Skin epidermis (tissue), 12 donors: ENCODE measurements around the gene MOGAT3.

Experiments used
- H3K27ac ChIP-seq, 21 experiments: fragments of 200-600 bp; sonication (generic) in 11 of 21; one replicate each; pipeline ENCODE4 v1.5.0; 2020; ENCODE audit warnings: mild to moderate bottlenecking in 3 of 21, inconsistent platforms in 2 of 21, moderate library complexity in 2 of 21
- H3K4me3 ChIP-seq, 7 experiments: fragments of 200-600 bp; sonication (generic) in 2 of 7; one replicate each; pipeline ENCODE4 v1.5.0; 2020; ENCODE audit warnings: inconsistent platforms in 2 of 7, mild to moderate bottlenecking in 2 of 7, moderate library complexity in 1 of 7

MOGAT3 gene

DNA sequence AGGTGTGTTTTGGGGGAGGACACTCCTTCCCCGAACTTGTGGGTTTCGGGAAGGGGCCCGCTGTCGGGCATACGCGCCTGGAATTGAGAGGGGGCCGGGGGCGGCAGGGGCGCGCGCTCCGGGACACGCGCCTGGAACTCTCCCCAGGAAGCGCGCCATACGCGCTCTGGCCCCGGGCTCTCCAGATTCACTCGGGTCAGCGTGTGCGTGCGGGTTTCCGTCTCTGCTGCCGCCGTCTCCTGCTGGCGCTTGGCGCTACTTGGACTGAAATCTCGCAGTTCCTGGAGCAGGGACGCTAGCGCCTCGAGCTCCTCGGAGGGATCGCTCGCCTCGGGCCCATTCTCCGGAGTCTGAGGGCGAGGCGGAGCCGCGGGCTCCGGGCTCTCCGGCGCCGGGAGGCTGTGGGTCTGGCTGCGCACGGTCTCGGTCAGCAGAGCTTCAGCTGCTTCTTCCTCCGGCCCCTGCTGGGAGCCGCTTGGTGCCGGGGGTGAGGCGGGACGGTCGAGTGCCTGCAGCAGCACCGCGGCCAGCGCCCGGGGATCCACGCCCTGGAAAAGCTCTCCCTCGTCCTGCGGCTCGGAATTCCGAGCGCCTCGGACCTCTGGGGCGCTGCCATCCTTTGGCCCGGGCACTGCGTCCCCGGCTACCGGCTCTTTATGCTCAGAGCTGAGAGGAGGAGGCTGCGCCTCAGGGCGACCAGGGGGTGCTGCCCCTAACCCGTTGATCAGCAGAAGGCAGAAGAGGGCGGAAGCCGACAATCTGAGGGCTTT, 36.6 kb downstream of the MOGAT3 start:
- H3K27ac ChIP-seq: no peak overlapping the region
- H3K4me3 ChIP-seq: peak overlapping the region in 6 of 7 experiments; percentile 12 to 34 (median 28)

DNA sequence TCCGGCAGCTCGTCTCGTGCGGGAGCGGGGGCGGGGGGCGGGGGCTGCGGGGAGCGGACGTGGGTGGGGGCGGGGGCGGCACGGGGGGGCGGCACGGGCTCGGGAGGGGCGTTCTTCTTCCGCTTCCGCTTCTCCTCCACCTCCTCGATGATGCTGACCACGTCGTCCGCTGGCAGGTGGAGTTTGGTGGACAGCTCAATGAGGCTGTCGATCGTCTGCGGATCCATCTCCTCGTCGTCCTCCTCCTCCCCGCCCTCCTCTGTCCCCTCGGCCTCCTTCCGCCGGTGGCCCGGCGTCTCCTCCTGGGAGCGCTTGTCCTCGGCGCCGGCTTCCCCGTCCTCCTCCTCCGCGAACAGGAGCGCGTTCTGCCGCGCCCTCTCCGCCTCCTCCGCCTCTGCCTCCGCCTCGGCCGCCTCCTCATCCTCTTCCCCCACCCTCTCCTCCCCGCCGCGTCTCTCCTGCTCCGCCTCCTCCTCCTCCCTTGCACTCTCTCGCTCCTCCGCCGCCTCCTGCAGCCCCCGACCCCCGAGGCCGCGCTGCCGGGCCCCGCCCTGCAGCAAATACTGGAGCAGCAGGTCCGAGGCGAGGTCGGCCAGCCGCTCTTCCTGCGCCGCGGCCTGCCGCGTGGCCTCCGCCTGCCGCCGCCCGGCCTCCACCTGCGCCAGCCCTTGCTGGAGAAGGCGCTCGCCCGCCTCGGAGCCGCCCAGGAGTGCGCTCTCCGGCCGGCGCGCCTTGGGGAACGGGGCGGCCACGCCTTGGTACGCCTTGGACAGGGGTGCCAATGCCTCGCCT, 37.4 kb downstream of the MOGAT3 start:
- H3K27ac ChIP-seq: no peak overlapping the region

DNA sequence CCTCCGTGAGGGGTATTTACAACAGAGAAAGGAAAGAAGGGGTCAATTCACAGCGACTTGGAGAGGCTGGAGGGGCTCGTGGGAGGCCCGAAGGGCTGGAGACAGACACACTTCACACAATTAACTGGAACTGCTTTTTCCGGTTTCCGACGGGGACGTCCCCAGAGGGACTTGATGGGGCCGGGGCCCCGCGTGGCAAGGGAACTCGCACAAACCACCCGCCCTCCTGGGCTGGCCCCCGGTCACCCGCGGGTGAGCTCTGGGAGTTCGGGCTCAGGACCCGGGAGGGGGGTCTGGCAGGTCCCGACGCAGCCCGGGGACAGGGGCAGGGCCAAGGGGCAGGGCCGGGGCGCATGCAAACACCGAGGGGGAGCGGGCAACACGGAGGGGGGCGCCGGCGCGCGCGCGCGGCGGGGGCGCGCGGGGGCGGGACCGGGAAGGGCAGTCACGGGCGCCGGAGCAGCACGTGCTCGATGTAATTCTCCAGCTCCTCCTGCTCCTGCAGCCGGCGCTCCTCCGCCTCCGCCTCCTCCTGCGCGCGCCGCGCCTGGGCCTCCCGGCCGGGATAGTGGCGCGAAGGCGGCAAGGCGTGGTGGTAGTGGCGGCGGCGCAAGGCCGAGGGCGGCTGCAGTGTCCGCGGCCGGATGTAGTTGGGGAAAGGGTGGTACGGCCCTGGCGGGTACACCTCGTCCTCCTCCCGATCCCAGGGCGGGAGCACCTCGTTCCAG, 38.1 kb downstream of the MOGAT3 start:
- Histone ChIP-seq H3K4me3 (peak overlapping the region in 6 of 7 experiments; percentile 12 to 34 (median 28)), H3K27ac (peak overlapping the region in 1 of 21 experiments; percentile 7)

More for the DNA sequence above, 37.4 kb downstream of the MOGAT3 start:
- H3K4me3 ChIP-seq: peak overlapping the region in 6 of 7 experiments; percentile 12 to 34 (median 28)

DNA sequence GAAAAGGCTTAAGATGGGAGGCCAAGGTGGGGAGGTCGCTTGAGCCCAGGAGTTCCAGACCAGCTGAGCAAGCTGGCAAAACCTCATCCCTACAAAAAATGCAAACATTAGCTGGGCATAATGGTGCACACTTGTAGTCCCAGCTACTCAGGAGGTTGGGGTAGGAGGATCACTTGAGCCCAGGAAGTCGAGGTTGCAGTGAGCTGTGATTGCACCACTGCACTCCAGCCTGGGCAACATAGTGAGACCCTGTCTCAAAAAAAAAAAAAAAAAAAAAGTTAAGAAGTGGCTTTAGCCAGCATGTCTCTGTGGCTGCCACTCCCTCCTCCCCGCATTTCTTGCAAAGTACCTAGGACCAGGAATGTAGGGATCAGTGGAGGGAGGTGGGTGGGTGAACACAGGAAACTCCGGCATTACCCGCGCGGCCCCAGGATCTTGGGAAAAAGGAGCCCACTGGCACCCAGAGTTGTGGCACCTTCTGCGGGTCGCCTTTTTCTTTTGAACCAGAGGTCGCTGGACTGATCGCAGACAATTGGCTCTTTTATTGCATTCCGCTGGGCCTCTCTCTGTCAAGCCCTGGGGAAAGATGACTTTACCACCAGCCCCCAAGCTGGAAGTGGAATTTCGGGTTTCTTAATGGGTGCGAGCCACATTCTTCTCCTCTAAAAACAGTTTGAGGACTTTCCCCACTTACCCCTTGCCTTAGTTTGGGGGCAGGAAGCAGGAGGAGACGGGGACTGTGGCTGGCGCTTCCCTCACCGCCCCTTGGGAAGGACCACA, 39.0 kb downstream of the MOGAT3 start:
- Histone ChIP-seq H3K27ac (peak overlapping the region in 1 of 21 experiments; percentile 7), H3K4me3 (no peak overlapping the region)

DNA sequence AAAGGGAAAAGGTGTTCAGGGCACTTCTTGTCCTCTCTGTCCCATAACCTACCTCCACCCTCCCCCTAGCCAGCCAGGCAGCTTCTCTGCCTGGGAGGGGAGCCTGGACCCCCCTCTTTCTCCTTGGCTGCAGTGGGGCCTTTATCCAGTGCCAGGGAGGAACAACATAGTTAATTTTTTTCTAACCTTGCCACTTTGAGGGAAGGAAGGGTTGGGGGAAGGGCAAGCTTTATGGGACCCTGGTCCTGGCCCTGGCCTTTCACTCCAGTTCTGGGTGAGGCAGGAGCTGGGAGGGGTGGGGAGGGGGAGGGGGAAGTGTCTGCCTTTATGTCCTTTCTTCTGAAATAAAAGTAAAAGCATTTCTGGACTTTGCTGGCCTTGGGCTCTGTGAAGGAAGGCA, 39.9 kb downstream of the MOGAT3 start:
- Histone ChIP-seq H3K4me3 (no peak overlapping the region), H3K27ac (no peak overlapping the region)

DNA sequence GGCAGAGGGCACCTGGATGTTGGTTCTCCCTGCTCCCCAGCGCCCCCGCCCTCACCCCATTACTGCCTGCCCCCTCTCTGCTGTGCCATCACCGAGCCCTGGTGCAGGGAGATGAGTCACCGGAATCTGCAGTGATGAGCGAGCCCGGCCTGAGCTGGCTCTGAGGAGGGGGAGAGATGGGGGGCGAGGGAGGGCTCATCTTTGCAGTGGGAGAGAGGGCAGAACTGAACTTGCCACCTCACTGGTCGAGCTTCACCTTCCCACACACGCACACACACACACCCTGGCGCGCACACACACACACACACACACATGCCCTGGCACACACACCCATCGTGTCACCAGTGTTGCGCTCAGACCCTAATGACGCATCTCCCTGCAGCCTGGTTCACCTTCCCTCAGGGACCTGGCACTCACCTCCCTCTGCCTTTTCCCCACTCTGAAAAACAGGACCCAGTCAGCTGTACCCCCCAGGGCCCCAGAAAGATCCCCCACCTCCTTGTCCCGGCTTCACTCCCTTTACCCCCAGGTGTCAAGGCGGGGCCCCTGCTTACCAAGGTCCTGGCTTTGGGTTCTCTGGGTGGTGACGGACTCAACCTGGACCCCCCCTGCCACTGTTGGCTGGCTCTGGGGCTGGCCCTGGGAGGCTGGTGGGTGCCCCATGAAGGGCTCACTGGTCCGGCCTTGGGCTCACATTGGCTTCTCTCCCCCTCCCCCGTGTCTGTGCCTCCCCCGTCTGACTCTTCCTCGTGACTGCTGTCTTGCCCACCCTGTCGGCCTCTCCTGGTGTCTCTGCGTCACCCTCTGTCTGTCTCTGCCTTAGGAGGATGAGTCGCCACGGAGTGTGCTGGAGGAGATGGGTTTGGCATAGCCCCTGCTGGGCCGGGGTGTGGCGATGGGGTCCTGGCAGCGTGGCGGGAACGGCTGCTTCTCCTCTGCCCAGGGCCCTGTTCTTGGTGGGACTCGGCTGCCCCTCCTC, 40.9 kb downstream of the MOGAT3 start:
- Histone ChIP-seq H3K4me3 (no peak overlapping the region), H3K27ac (no peak overlapping the region)

DNA sequence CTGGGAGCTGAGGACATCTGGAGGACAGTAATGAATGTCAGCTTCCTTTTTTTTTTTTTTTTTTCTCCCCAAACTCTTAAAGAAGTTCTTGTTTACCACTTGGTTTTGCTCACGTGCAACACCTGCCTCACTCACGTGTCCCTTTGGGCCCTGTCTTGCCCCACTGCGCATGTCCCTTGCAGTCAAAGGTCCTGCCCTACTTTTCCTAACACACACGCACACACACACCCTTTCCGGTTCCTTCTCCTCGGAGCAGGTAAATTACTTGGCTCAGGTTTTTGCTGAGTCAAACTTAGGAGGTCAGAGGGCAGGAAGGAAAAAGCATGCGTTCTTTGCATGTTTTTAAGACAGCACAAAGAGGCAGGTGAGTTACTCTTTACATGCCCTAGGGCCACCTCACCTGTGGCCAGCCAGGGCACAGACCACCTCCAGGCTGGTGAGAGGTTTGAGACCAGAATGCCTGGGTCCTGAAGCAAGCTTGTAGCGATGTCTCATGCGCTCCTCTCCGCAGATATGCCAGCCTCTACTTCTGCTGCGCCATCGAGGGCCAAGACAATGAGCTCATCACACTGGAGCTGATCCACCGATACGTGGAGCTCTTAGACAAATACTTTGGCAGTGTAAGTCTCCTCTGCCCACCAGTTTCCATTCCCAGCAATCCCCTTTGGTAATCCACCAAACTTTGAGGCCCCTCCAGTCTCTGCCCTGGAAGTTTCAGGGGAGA, 43.8 kb downstream of the MOGAT3 start:
- Histone ChIP-seq H3K27ac (no peak overlapping the region), H3K4me3 (no peak overlapping the region)

DNA sequence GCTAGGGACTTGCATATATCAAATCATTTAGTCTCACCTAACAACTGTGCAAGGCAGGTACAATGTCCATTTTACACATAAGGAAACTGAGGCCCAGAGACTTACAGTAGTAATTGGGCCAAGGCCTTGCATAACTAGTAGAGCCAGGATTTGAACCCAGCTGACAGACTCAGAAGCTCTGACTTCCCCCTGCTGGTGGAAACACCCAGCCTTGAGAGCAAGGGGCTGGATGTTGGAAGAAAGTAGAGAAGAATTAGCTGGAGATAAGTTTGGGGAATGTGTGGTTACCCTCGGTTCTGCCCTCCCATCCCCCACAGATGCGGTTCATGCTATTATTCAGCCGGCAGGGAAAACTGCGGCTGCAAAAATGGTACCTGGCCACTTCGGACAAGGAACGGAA, 44.6 kb downstream of the MOGAT3 start:
- Histone ChIP-seq H3K27ac (no peak overlapping the region), H3K4me3 (no peak overlapping the region)

DNA sequence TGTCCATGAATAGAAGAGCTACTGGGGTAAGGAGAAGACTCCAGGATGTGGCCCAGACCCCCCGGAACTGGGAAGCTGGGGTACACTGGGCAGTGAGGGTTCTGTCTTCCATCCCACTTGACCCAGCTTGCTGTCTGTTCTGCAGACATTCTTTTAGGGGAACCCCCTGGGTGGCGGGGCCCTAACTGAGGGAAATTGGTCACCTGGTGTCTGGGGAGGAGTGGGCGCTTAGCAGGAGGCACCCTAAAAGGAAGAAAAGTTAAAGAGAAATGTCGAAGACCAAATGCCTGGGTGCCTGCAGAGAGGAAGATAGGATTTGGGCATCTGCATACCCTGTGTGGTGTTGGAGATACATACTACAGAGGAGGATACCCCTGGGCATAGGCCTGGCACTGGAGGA, 45.5 kb downstream of the MOGAT3 start:
- H3K27ac ChIP-seq: peak overlapping the region in 18 of 21 experiments; percentile 42 to 94 (median 79)
- peak overlapping the region; percentile 74 to 96 (median 89) for H3K4me3 ChIP-seq

DNA sequence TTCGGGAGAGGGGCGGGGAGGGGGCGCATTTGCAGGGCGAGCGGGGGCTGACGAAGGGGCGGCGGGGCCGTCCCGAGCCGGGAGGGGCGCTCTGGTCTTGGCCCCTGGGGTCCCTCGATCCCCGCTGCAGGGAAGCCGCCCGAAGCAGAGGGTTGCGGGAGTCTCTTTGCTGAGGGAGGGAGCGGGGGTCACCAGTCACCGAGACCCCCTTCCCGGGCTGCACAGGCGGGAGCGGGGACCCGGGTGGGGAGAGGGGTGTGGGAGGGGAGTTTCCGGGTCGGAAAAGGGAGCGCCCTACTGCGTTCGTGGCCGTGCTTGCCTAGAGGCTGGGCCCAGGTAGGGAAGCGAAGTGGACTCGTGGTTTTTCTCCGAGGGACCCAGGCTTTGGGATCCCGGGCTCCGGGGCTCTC, 46.1 kb downstream of the MOGAT3 start:
- peak overlapping the region in 20 of 21 experiments; percentile 42 to 94 (median 78) for H3K27ac ChIP-seq
- H3K4me3 ChIP-seq: peak overlapping the region; percentile 74 to 96 (median 89)

DNA sequence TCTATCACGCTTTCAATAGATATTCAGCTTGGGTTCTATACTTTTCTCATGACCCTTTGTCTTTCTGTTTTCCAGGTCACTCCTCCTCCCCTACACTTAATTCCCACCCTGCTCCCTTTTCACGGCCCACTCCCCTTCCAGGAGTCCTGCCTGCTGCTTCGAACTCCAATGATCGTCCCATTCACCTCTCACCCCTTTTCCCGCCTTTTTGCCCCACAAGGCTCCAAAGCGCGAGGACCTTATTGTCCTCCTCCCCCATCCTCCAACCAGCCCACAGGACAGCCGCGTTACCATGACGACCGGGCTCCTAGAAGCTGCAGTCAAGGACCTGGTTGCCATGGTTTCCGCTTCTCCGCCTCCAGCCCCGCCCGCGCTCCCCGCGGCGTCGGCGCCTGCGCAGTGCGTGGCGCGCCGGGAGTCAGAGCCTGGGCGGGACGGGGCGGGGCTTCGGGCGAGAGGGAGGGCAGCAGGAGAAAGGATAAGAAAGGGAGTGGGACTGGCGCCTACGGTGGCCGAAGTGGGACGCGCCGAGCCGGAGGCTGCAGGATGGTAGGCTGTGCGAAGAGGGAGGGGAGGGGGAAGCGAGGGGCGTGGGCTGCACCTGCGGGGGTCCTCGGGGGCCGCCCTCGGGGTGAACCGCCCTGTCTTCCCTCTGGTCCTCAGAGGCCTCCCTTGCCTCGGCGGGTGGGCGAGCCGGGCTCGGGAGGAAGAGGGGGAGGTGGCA, 46.7 kb downstream of the MOGAT3 start, which contains the start of gene AP1S1:
Gene AP1S1 (plus strand): TSS at position 508 of the 724 bp plus-strand sequence. CDS start 39 bp downstream, at position 547.
- Histone ChIP-seq H3K4me3 (peak within 1 kb of the TSS; percentile 74 to 96 (median 89)), H3K27ac (peak within 1 kb of the TSS in 20 of 21 experiments; percentile 42 to 94 (median 78))

DNA sequence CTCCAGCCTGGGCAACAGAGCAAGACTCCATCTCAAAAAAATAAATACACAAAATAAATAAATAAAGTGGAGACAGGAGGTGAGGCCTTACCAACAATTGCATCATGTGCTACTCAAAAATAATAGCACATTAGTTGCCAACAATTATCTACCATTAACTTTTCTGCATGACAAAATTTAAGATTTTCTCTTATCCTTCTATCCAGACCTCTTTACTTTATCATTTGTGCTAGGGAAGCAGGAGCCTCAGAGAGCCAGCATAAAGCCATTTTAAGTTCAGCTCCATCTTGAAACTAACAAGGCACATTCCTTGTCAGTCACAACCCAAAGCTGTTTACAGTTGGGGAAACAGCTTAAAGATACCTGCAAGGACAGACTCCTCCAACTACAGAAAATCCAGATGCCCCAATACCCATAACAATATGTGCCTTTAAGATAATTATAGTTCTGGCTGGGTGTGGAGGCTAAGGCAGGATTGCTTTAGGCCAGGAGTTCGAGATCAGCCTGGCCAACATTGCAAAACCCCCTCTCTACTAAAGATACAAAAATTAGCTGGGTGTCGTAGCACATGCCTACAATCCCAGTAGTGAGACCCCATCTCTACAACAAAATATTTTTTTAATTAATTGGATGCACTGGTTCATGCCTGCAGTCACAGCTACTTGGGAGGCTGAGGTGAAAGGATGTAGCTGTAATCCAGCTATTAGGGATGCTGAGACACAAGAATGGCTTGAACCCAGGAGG, 48.8 kb downstream of the MOGAT3 start:
- Histone ChIP-seq H3K4me3 (no peak overlapping the region), H3K27ac (no peak overlapping the region)
